ENCODE measurements around the gene ANXA11. TPM values are rescaled to one million over a fixed set of nuclear protein-coding genes. Genes with fewer than 3 reads are reported as not detected.

Gene ANXA11
- total RNA-seq, 1 experiment from 2014 or later = 170 TPM

GRCh38 chr10:80196270-80196949 lies 8.9 kb downstream of the ANXA11 start:
- DNase-seq (ENCODE audit: low read depth) = peak; percentile 88
- in situ Hi-C loops (cut with HindIII; ENCODE audit: low pct_unique_long_range_greater_than_20kb, low sequenced_read_pairs) = no loop called here

- in situ Hi-C loops (cut with HindIII; ENCODE audit: low pct_unique_long_range_greater_than_20kb, low sequenced_read_pairs) = no loop called here
- DNase-seq (ENCODE audit: low read depth) = no peak
These were observed 10.2 kb downstream of the ANXA11 start for GRCh38 chr10:80195046-80195574.

DNA sequence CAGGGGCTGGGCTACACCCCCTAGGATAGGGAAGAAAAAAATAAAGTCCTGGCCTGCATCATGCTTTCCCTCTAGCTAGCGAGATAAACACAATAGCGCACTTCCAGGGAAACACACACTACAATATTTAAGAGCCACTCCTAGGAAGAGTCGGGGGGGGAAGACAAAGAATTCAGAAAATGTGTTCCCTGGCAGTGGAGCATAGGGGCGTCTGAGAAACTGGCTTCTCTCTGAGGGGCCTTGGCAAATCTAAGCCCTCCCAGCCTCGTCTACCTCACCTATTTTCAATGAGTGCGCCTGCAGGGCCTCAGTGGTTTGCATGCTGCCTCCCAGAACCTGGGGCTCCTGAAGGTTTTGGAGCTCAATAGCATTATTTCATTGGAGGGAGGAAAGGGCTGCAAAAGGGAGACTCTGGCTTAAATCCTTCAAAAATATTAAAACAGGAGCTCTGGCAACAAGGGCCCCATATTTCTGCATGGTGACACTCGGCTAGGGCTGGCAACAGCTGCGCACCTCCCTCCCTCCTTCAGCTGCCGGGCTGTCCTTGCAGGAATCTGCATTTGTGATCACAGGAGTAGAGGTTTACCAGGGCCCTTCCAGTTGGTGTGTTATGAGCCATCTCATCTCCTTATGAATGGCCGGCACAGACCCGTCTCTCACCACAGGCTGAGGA lies 10.8 kb downstream of the ANXA11 start:
- in situ Hi-C loops (cut with HindIII; ENCODE audit: low pct_unique_long_range_greater_than_20kb, low sequenced_read_pairs) = no loop called here

DNA sequence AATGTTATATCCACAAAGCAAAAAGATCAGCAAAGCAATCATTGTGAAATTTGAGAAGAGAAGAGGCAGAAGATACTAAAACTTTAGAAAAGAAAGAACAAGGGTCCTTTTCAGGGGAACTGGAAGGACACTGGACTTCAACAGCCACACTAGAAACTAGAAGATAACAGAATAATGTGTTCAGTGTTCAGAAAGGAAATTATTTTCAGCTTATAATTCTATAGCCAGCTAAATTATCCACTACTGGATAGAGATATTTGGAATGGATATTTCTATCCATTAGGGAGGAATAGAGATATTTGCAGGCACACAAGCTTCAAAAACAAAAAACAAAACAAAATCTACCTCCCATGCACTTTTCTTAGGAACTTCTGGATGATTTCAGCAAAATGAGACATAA lies 12.8 kb downstream of the ANXA11 start:
- no peak for DNase-seq (ENCODE audit: low read depth)
- in situ Hi-C loops (cut with HindIII; ENCODE audit: low pct_unique_long_range_greater_than_20kb, low sequenced_read_pairs) = no loop called here

More for the DNA sequence above, 10.8 kb downstream of the ANXA11 start:
- no peak for DNase-seq (ENCODE audit: low read depth)

DNA sequence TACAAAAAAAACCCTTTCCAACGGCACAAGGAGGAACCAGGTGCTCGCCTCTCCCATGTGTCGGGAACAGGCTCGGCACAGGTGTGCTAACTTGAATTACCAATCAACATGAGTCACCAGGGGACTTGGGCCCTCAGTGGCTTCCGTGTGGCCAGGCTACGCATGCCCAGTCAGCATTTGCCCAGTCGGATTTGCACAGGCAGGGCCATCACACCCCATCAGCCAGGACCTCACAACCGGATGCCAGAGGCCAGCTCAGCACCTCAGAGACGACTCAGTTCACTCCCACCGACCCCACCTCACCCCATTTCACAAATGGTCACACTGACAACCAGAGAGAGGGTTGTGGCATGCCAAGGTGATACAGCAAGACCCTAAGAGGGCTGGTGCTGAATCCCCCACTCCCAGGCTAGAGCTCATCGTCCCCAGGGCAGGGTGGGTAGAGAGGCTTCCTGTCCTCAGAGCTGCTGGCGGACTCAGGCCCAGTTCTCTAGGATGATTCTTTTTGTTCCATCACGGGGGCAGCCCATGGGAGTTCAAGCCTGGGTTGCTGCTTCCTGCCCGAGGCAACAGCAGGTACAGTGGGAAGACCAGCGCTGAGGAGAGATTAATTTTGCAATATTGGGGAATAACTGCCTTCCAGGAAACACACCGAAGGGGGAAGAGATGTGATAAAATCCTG lies 13.6 kb downstream of the ANXA11 start:
- in situ Hi-C loops (cut with HindIII; ENCODE audit: low pct_unique_long_range_greater_than_20kb, low sequenced_read_pairs) = no loop called here

DNA sequence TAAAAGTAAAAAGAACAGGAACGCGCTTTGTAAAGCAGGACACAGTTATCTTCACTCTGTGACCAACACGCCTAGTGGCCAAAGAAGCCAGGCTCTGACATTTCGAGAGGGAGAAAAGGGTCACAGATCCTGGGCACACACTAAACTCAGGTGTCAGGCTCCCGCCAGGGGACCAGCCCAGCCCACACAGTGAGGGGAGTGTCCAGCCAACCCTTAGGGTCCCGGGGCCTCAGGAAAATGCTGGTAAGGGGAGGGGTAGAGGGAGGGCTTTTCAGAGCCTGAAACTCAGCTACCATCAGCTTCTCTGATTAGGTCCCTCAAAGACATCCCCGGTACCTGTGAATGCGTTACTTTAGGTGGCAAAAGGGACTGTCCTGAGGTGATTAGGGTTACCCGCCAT lies 16.6 kb downstream of the ANXA11 start:
- in situ Hi-C loops (cut with HindIII; ENCODE audit: low pct_unique_long_range_greater_than_20kb, low sequenced_read_pairs) = no loop called here

More for the DNA sequence above, 13.6 kb downstream of the ANXA11 start:
- DNase-seq (ENCODE audit: low read depth) = no peak

GRCh38 chr10:80187465-80188409 lies 17.6 kb downstream of the ANXA11 start:
- in situ Hi-C loops (cut with HindIII; ENCODE audit: low pct_unique_long_range_greater_than_20kb, low sequenced_read_pairs) = no loop called here
- DNase-seq (ENCODE audit: low read depth) = no peak

More for the DNA sequence above, 16.6 kb downstream of the ANXA11 start:
- no peak for DNase-seq (ENCODE audit: low read depth)

GRCh38 chr10:80187060-80187459 lies 18.3 kb downstream of the ANXA11 start:
- in situ Hi-C loops (cut with HindIII; ENCODE audit: low pct_unique_long_range_greater_than_20kb, low sequenced_read_pairs) = no loop called here
- DNase-seq (ENCODE audit: low read depth) = no peak

DNA sequence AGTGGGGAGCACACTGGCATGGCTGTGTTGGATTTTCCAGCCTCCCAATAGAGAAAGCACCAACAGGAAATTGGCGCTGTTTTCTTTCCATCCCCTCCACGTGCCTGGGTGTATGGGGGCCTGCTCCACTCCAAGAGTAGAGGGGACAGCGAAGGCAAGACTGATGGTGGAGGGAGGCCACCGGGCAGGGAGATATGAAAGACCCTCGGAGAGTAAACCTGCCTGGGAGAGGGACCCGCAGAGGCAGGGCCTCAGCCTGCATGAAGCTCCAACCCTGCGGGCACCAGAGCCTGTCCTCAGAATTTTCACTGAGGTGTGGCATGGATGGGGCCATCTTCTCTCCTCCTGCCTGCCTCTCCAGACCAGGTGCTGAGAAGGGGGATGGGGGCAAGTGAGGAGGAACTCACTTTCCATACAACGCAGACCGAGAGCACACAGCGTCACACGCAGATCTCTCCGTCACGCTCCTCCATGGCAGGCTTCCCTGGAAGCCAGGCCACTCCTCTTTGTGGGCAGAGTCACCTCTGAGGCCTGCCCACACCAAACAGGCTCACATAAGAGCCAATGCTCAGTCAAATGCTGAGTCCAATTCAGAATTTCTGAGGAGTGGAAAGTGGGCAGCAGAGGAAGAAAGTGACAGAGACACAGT lies 18.8 kb downstream of the ANXA11 start:
- in situ Hi-C loops (cut with HindIII; ENCODE audit: low pct_unique_long_range_greater_than_20kb, low sequenced_read_pairs) = no loop called here
- no peak for DNase-seq (ENCODE audit: low read depth)

DNA sequence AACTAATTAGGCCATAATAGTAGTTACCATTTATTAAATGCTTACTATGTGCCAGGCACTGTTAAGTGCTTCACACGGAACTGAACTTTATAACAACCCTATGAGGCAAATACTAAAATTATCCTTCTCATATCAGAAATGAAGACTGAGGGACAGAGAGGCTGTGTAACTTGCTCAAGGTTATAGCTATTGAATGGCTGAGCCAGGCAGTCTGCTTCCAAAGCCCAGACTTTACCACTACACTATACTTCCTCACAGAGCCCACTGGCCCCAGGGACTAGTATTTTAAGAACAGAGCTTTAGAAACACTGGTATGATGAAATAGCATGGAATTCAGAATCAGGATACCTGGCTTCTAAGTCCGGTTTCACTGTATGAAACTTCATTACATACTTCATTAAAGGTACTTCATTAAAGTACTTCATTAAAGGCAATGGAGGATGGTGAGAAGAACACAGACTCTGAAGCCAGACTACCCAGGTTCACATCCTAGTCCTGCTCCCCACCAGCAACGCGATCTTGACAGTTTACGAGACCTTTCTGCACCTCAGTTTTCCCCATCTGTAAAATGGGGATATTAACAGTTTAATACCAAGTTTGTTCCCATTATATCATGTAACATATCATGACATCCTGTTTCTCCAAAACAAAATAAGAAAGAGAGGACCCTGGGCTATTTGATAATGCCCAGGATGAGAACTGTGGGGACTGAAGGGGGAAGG lies 19.6 kb downstream of the ANXA11 start:
- no peak for DNase-seq (ENCODE audit: low read depth)
- in situ Hi-C loops (cut with HindIII; ENCODE audit: low pct_unique_long_range_greater_than_20kb, low sequenced_read_pairs) = no loop called here

DNA sequence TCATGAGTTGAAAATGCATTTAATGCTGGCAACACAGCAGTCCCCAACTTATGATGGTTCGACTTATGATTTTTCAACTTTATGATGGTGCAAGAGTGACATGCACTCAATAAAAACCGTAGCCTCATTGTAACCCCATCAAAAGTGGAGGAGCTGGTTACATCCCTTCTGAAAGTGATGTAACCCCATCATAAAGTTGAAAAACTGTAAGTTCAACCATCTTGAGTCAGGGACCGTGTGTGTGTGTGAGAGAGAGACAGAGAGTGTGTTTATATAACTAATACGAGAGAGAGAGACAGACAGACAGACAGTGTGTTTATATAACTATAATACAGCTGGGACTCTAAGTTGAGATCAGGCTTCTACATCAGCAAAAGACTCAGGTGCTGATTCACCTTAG lies 21.0 kb downstream of the ANXA11 start:
- no peak for DNase-seq (ENCODE audit: low read depth)
- in situ Hi-C loops (cut with HindIII; ENCODE audit: low pct_unique_long_range_greater_than_20kb, low sequenced_read_pairs) = no loop called here

- in situ Hi-C loops (cut with HindIII; ENCODE audit: low pct_unique_long_range_greater_than_20kb, low sequenced_read_pairs) = no loop called here
- no peak for DNase-seq (ENCODE audit: low read depth)
These were observed 21.9 kb downstream of the ANXA11 start for GRCh38 chr10:80183436-80183835.

DNA sequence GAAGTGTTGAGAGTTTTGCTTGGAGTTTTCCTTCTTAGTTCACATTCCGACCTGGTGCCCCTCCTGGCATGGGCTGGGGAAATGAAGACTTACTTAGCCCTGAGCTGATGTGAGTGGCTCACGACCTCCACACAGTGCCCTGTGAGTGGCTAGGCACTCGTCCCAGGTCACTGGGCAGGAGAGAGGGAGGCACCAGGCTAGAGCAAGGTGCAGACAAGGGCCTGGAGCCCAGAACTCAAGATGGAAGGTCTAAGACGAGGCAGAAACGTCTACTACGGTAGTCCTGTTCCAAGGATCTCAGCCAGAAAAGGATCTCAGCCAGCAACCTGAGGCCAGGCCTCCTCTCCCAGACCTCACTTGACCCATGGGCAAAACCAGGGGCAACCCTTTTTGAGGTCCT lies 22.4 kb downstream of the ANXA11 start:
- no peak for DNase-seq (ENCODE audit: low read depth)
- in situ Hi-C loops (cut with HindIII; ENCODE audit: low pct_unique_long_range_greater_than_20kb, low sequenced_read_pairs) = no loop called here

DNA sequence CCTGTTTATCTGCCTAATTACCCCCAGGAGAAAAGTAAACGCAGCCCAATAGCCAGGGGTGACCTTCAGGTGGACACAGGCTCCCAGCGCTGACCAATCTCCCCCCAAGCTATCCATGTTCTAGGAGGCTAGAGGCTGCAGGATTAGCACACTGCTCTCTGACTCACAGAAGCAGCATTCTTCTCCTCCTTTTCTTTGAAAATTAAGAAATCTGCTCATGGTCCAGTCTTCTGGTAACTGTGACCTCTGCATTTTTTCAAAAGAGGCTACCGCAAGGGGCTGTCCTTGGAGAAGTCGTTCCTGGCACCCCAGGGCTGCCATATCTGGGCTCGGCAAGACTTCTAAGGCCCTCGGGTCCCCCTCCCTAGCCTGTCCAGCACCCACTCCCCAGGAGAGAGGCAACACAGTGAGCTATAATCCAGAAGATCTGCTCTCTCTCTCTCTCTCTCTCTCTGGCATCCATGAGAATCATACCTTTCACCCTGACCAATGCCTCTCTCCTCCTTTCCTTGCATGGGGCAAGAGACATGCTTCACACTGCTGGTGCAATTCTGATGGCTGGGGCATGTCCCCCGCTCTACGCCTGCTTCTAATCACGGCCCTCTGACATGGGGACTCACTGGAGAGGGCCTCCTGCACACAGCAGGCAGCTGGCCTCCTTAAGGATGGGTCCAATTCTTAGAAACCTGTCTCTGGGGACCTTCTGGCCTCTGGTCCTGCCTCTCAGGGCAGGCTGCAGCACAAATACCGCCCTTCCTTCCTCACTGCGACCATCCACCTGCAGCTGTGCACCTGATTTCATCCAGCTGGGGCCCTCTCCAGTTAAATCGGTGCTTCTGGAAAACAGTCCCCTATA lies 27.3 kb downstream of the ANXA11 start:
- DNase-seq (ENCODE audit: low read depth) = no peak
- in situ Hi-C loops (cut with HindIII; ENCODE audit: low pct_unique_long_range_greater_than_20kb, low sequenced_read_pairs) = no loop called here

DNA sequence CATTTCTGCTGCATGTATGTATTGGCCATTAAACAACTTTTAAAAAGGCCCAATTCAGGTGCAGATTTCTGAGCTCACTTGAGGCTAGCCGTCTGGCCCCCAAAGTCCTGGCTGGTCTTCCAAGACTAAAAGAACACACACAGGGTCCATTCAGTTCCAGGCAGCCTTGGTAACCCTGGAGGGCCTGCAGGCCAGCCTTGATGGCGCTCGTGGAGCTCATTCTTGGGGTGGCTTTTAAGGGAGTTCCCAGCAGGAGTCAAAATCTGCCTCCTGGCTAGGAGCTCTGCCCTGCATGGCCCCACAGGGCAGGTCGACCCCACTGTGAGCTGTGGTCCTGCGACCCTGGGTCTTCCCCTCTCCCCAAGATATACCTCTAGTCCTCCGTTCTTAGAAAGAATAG lies 28.8 kb downstream of the ANXA11 start:
- no peak for DNase-seq (ENCODE audit: low read depth)
- in situ Hi-C loops (cut with HindIII; ENCODE audit: low pct_unique_long_range_greater_than_20kb, low sequenced_read_pairs) = no loop called here

GRCh38 chr10:80174641-80175395 lies 30.5 kb downstream of the ANXA11 start:
- no peak for DNase-seq (ENCODE audit: low read depth)
- in situ Hi-C loops (cut with HindIII; ENCODE audit: low pct_unique_long_range_greater_than_20kb, low sequenced_read_pairs) = no loop called here

All from Caki2 (cell line).